Measurements from ENCODE around the gene PXDN. TPM values are rescaled to one million over a fixed set of nuclear protein-coding genes. Genes with fewer than 3 reads are reported as not detected.

Gene PXDN
- total and polyA plus RNA-seq, 2 of the 13 experiments (the other 11 are each of a cell fraction or from before 2014, with no cell fraction given): not detected

DNA sequence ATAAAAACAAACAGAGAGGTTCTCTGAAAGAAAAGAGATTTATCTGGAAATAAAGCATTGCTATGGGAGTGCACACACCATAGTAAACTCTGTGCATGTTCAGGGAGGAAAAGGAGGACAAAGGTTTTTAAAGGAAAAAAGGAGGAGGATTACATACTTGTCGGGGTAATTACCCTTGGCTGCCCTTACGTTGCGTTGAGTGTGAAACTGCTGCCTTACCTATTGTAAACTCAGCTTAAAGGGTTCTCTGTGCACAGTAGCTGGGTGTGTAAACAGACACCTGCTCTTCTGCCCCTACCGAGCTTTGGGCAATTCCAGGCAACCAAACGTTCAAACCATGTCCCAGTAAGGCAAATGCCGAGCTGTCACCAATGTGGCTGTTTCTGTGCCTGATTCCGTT lies 29.6 kb upstream of the PXDN start:
- no peaks in the 10 kb centered on the region for H4K20me1 ChIP-seq (ENCODE audit: insufficient read depth, low read length)
- FAIRE-seq (no peak), ATAC-seq (no peak), DNase-seq (ENCODE audit: low spot score) (no peak)
- no peak overlapping the region for H3K4me2 ChIP-seq (ENCODE audit: low read depth, low read length)
- no peak overlapping the region for H3K9ac ChIP-seq (ENCODE audit: insufficient read depth, low read depth, low read length)
- H3K9me3 ChIP-seq (ENCODE audit: low read length): no peaks in the 10 kb centered on the region
- no peak overlapping the region for H3K4me3 ChIP-seq (replicated peaks in 1 of 3; ENCODE audit: insufficient read depth in 1 of 3, low read depth in 2 of 3, low read length in 3 of 3)
- TF ChIP-seq NFAT5 (CRISPR knock-in tag; IDR thresholded peaks at IDR 0.05): no peak
- no peak for TF ChIP-seq RXRA (CRISPR knock-in tag; IDR thresholded peaks at IDR 0.05)
- TF ChIP-seq NONO (IDR thresholded peaks at IDR 0.05): no peak
- TF ChIP-seq NONO (CRISPR knock-in tag; conservative IDR thresholded peaks at IDR 0.05): no peak
- TF ChIP-seq ZNF496 (CRISPR knock-in tag; IDR thresholded peaks at IDR 0.05; ENCODE audit: insufficient replicate concordance): no peak
- no peak for TF ChIP-seq SRSF4 (IDR thresholded peaks at IDR 0.05; ENCODE audit: low read depth, low read length, poor library complexity, severe bottlenecking)
- no peak for TF ChIP-seq ZNF432 (CRISPR knock-in tag; IDR thresholded peaks at IDR 0.05; ENCODE audit: borderline replicate concordance)
- no peak for TF ChIP-seq PLSCR1 (CRISPR knock-in tag; IDR thresholded peaks at IDR 0.05; ENCODE audit: borderline replicate concordance)
- WGBS (ENCODE audit: low lambda C conversion rate): 24% methylated on average over 7 of the region's 7 CpGs
- no peaks in the 10 kb centered on the region for H3K36me3 ChIP-seq (replicated peaks in 1 of 2; ENCODE audit: control insufficient read depth in 1 of 2, insufficient read depth in 2 of 2, low read length in 2 of 2)
- H3K4me1 ChIP-seq (ENCODE audit: insufficient read depth, low read length): no peaks in the 10 kb centered on the region
- no peaks in the 10 kb centered on the region for H3K79me2 ChIP-seq (ENCODE audit: insufficient read depth, low read length)
- in situ Hi-C loops (cut with HindIII; ENCODE audit: extremely low pct_ligation_motif_present, low pct_unique_long_range_greater_than_20kb): loop anchor here (5.0 kb wide), 1 partner anchor 182 kb away; no protein-coding TSS in a partner anchor
- intact Hi-C loops (cut with micrococcal nuclease; ENCODE audit: unreplicated experiment): no loop called here
- ChIA-PET POLR2A (no interaction called here), CTCF (ENCODE audit: low intra/inter-chr PET ratio, low total read pairs) (no interaction called here)
- no peak overlapping the region for H3K27ac ChIP-seq (ENCODE audit: extremely low read length, insufficient read depth, low read length)
- peaks cover 2 to 17% of the 10 kb centered on the region in 2 experiments; a peak in 3 of 5 replicates for H3K27me3 ChIP-seq (ENCODE audit: control insufficient read depth in 1 of 2, insufficient read depth in 2 of 2, low read length in 2 of 2)
- no TSS peak for BruUV-seq (replicated peaks)
- H2AFZ ChIP-seq (ENCODE audit: low read length): no peak overlapping the region
